Left ventricle myocardium inferior (tissue), 1 donor: ENCODE measurements around the gene PGA3. TPM values are rescaled to one million over a fixed set of nuclear protein-coding genes. Genes with fewer than 3 reads are reported as not detected.
"Not testable (repeated sequence)": the region's sequence is repeated elsewhere in the genome, so short reads cannot be mapped to it uniquely, and the experiment has no call there.

Experiments
- DNase-seq: peaks from one replicate; pipeline ENCODE4 v3.0.0-alpha.2; 2020
- H3K27ac ChIP-seq: fragments of 200-600 bp; replicated peaks from 2 replicates; pipeline ENCODE4 v1.8.0; 2021
- H3K27me3 ChIP-seq: fragments of 200-600 bp; 2 replicates; pipeline ENCODE4 v1.8.0; 2021; ENCODE audit warnings: low read depth
- H3K36me3 ChIP-seq: fragments of 200-600 bp; 2 replicates; pipeline ENCODE4 v1.8.0; 2021
- H3K4me1 ChIP-seq: fragments of 200-600 bp; 2 replicates; pipeline ENCODE4 v1.8.0; 2021
- H3K4me3 ChIP-seq: fragments of 200-600 bp; 2 replicates; pipeline ENCODE4 v1.8.0; 2021; ENCODE audit warnings: mild to moderate bottlenecking, moderate library complexity
- H3K9me3 ChIP-seq: fragments of 200-600 bp; replicated peaks from 2 replicates; pipeline ENCODE4 v1.8.0; 2021
- CTCF ChIP-seq: fragments of 200-600 bp; IDR thresholded peaks from 2 replicates; pipeline ENCODE4 v1.8.0; 2021; ENCODE audit warnings: antibody characterized with exemption, mild to moderate bottlenecking, borderline replicate concordance
- intact Hi-C: fragments of 100-400 bp; cut with micrococcal nuclease; formaldehyde crosslinking; loops from one replicate; pipeline ENCODE4 v1.11.0; 2022
- total RNA-seq: library from RNA; stranded (reverse); fragmentation: NEBNext Ultra II Directional; extraction: Animal tissue kit (Norgen Biotek cat#: 25700); gene quantifications from one replicate; pipeline ENCODE4 v1.2.1, GENCODE V29; 2021
- donor health status: DM: no; HTN: yes; CAD: no; lungs with severe emphysema.

The PGA3 gene
- total RNA-seq, 1 donor from 2014 or later: 0.19 TPM

GRCh38 chr11:61174949-61175348, 28.4 kb upstream of the PGA3 start:
- peaks cover 30% of the 10 kb centered on the region for H3K27me3 ChIP-seq
- no peak overlapping the region for H3K4me3 ChIP-seq
- intact Hi-C loops: no loop called here
- H3K4me1 ChIP-seq: no peaks in the 10 kb centered on the region
- no peaks in the 10 kb centered on the region for H3K36me3 ChIP-seq
- no peak overlapping the region for H3K27ac ChIP-seq
- peaks cover 4% of the 10 kb centered on the region for H3K9me3 ChIP-seq
- no peak for TF ChIP-seq CTCF
- no peak for DNase-seq

GRCh38 chr11:61176446-61176845, 26.9 kb upstream of the PGA3 start:
- H3K27ac ChIP-seq: no peak overlapping the region
- peaks cover 4% of the 10 kb centered on the region for H3K9me3 ChIP-seq
- intact Hi-C loops: no loop called here
- no peak for TF ChIP-seq CTCF
- H3K4me3 ChIP-seq: no peak overlapping the region
- DNase-seq: no peak
- H3K36me3 ChIP-seq: no peaks in the 10 kb centered on the region
- H3K27me3 ChIP-seq: peaks cover 30% of the 10 kb centered on the region
- no peaks in the 10 kb centered on the region for H3K4me1 ChIP-seq

- DNase-seq, H3K36me3 ChIP-seq, H3K4me1 ChIP-seq, H3K27me3 ChIP-seq, H3K4me3 ChIP-seq, H3K27ac ChIP-seq, intact Hi-C loops, H3K9me3 ChIP-seq: not testable (repeated sequence)
Observed at GRCh38 chr11:61180205-61180604, 23.1 kb upstream of the PGA3 start.

GRCh38 chr11:61181489-61181888, 21.8 kb upstream of the PGA3 start:
- no peak for TF ChIP-seq CTCF
- H3K27me3 ChIP-seq: no peaks in the 10 kb centered on the region
- intact Hi-C loops: no loop called here
- no peak overlapping the region for H3K4me3 ChIP-seq
- no peaks in the 10 kb centered on the region for H3K9me3 ChIP-seq
- no peaks in the 10 kb centered on the region for H3K4me1 ChIP-seq
- no peak for DNase-seq
- no peak overlapping the region for H3K27ac ChIP-seq
- H3K36me3 ChIP-seq: no peaks in the 10 kb centered on the region

GRCh38 chr11:61183645-61184044, 19.7 kb upstream of the PGA3 start:
- DNase-seq: no peak
- Histone ChIP-seq H3K4me3 (no peak overlapping the region), H3K4me1 (no peaks in the 10 kb centered on the region), H3K27me3 (peaks cover 8% of the 10 kb centered on the region), H3K27ac (no peak overlapping the region), H3K9me3 (no peaks in the 10 kb centered on the region), H3K36me3 (no peaks in the 10 kb centered on the region)
- no peak for TF ChIP-seq CTCF
- intact Hi-C loops: no loop called here

- Histone ChIP-seq H3K4me3 (no peak overlapping the region), H3K27ac (no peak overlapping the region), H3K4me1 (no peaks in the 10 kb centered on the region), H3K27me3 (peaks cover 35% of the 10 kb centered on the region), H3K36me3 (no peaks in the 10 kb centered on the region), H3K9me3 (no peaks in the 10 kb centered on the region)
- DNase-seq: no peak
- no peak for TF ChIP-seq CTCF
- intact Hi-C loops: no loop called here
Observed at GRCh38 chr11:61186504-61186903, 16.8 kb upstream of the PGA3 start.
